SU-DHL-6 (cell line): Measurements from ENCODE around the gene TBRG4.

Experiments used
- H2AFZ ChIP-seq: fragments of 200-600 bp; sonication (generic); 2 replicates; pipeline ENCODE4 v1.6.1; 2014; ENCODE audit warnings: low read depth, mild to moderate bottlenecking, moderate library complexity, mixed read lengths, antibody characterized with exemption, low read length; ENCODE audit not compliant: severe bottlenecking
- H3F3A ChIP-seq: fragments of 200-600 bp; shearing (Covaris generic); 2 replicates; pipeline ENCODE4 v1.6.0; 2016; ENCODE audit warnings: antibody characterized with exemption, mild to moderate bottlenecking; ENCODE audit not compliant: insufficient read depth
- H3K27ac ChIP-seq: fragments of 200-600 bp; sonication (generic); 2 replicates; pipeline ENCODE4 v1.5.1; 2016; ENCODE audit warnings: low read depth, mild to moderate bottlenecking, low read length, moderate library complexity, mixed read lengths
- H3K27me3 ChIP-seq: fragments of 200-600 bp; sonication (generic), shearing (Covaris generic); 2 replicates; pipeline ENCODE4 v1.6.0; 2014; ENCODE audit warnings: mild to moderate bottlenecking, low read length
- H3K36me3 ChIP-seq: fragments of 200-600 bp; sonication (generic); 2 replicates; pipeline ENCODE4 v1.6.1; 2014; ENCODE audit warnings: mild to moderate bottlenecking, low read length, mixed read lengths
- H3K4me2 ChIP-seq: fragments of 300-600, 200-600 bp; shearing (Covaris generic), sonication (generic); 2 replicates; pipeline ENCODE4 v1.6.0; 2014; ENCODE audit warnings: low read length, low read depth, mild to moderate bottlenecking; ENCODE audit not compliant: poor library complexity, severe bottlenecking
- H3K4me3 ChIP-seq: fragments of 200-600 bp; sonication (generic); 2 replicates; pipeline ENCODE4 v1.5.1; 2014; ENCODE audit warnings: antibody characterized with exemption, low read length, mild to moderate bottlenecking, mixed read lengths; ENCODE audit not compliant: insufficient read depth, poor library complexity, severe bottlenecking
- H3K79me2 ChIP-seq: fragments of 200-600 bp; sonication (generic); 2 replicates; pipeline ENCODE4 v1.6.1; 2014; ENCODE audit warnings: mild to moderate bottlenecking, low read length, moderate library complexity; ENCODE audit not compliant: insufficient read depth
- H3K9ac ChIP-seq: fragments of 200-600 bp; sonication (generic); 2 replicates; pipeline ENCODE4 v1.7.0; 2014; ENCODE audit warnings: mild to moderate bottlenecking, low read length
- H3K9me2 ChIP-seq: fragments of 200-600 bp; sonication (generic); replicated peaks from 2 replicates; pipeline ENCODE4 v1.6.1; 2014; ENCODE audit warnings: low read length; ENCODE audit not compliant: insufficient read depth
- H3K9me3 ChIP-seq: fragments of 200-600 bp; sonication (generic); 2 replicates; pipeline ENCODE4 v1.6.1; 2014; ENCODE audit warnings: low read length, mixed read lengths; ENCODE audit not compliant: insufficient read depth
- H4K20me1 ChIP-seq: fragments of 200-600 bp; sonication (generic); 2 replicates; pipeline ENCODE4 v1.6.1; 2014; ENCODE audit warnings: low read depth, mild to moderate bottlenecking, antibody characterized with exemption, low read length, moderate library complexity, mixed read lengths
- EZH2phosphoT487 ChIP-seq: fragments of 200-600 bp; sonication (generic), shearing (Covaris generic); conservative IDR thresholded peaks from 2 replicates; pipeline ENCODE4 v1.6.1; 2018; ENCODE audit warnings: mild to moderate bottlenecking, antibody characterized with exemption, low read length, moderate library complexity, mixed read lengths
- TF ChIP-seq, protein P1 (sequence below): fragments of 200-600 bp; sonication (generic); IDR thresholded peaks from one replicate; pipeline ENCODE4 v1.5.1; 2017; ENCODE audit warnings: antibody characterized with exemption, mild to moderate bottlenecking, low read length, moderate library complexity; ENCODE audit not compliant: insufficient read depth, poor library complexity, severe bottlenecking

Gene TBRG4

GRCh38 chr7:45159296-45159695, 47.8 kb upstream of the TBRG4 start:
- Histone ChIP-seq H3K9me3 (no peaks in the 10 kb centered on the region), H3K9me2 (no peaks in the 10 kb centered on the region), H3K4me3 (no peak overlapping the region), H3K4me2 (no peak overlapping the region), H3K79me2 (no peaks in the 10 kb centered on the region), H2AFZ (no peak overlapping the region), H3F3A (no peaks in the 10 kb centered on the region), H3K27ac (no peak overlapping the region), H4K20me1 (no peaks in the 10 kb centered on the region), H3K36me3 (no peaks in the 10 kb centered on the region), H3K27me3 (no peaks in the 10 kb centered on the region), H3K9ac (no peak overlapping the region)
- no peak for TF ChIP-seq EZH2phosphoT487
- TF ChIP-seq, protein P1, sequence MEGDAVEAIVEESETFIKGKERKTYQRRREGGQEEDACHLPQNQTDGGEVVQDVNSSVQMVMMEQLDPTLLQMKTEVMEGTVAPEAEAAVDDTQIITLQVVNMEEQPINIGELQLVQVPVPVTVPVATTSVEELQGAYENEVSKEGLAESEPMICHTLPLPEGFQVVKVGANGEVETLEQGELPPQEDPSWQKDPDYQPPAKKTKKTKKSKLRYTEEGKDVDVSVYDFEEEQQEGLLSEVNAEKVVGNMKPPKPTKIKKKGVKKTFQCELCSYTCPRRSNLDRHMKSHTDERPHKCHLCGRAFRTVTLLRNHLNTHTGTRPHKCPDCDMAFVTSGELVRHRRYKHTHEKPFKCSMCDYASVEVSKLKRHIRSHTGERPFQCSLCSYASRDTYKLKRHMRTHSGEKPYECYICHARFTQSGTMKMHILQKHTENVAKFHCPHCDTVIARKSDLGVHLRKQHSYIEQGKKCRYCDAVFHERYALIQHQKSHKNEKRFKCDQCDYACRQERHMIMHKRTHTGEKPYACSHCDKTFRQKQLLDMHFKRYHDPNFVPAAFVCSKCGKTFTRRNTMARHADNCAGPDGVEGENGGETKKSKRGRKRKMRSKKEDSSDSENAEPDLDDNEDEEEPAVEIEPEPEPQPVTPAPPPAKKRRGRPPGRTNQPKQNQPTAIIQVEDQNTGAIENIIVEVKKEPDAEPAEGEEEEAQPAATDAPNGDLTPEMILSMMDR = no peak

DNA sequence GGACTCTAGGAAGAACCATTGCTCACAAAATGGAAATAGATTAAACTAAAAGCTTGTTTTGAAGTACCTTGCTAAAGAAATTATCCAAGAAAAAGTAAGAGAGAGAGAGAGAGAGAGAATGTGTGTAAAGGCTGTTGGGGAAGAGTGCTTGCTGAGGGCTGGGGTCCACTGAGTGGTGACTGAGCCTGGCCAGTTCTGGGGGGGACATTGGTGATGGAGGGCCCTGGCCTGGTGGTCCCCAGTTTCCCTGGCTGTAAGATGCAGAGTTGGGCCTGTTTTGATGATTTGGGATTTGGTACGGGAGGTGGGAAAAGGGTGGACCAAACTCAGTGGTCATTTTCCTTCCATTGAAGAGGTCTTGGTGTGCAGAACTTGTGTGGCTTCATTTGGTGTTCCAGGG, 47.0 kb upstream of the TBRG4 start:
- H3K79me2 ChIP-seq = no peaks in the 10 kb centered on the region
- H3K9me3 ChIP-seq = no peaks in the 10 kb centered on the region
- no peak for TF ChIP-seq EZH2phosphoT487
- TF ChIP-seq, protein P1 = no peak
- no peaks in the 10 kb centered on the region for H4K20me1 ChIP-seq
- no peak overlapping the region for H2AFZ ChIP-seq
- no peak overlapping the region for H3K27ac ChIP-seq
- H3K4me3 ChIP-seq = no peak overlapping the region
- H3K27me3 ChIP-seq = no peaks in the 10 kb centered on the region
- H3K9ac ChIP-seq = no peak overlapping the region
- no peaks in the 10 kb centered on the region for H3K9me2 ChIP-seq
- no peaks in the 10 kb centered on the region for H3K36me3 ChIP-seq
- H3F3A ChIP-seq = no peaks in the 10 kb centered on the region
- H3K4me2 ChIP-seq = no peak overlapping the region

- Histone ChIP-seq H3K27ac (no peak within 1 kb of the TSS), H3K4me2 (no peak within 1 kb of the TSS)
- no peak for TF ChIP-seq EZH2phosphoT487
- TF ChIP-seq, protein P1 = no peak
These were observed 46.3 kb upstream of the TBRG4 start, which contains the start of gene RAMP3 for GRCh38 chr7:45157653-45158401. Gene RAMP3 (plus strand): TSS chr7:45157791. CDS start chr7:45157829, 38 bp downstream.

More at GRCh38 chr7:45157653-45158401, 46.3 kb upstream of the TBRG4 start, which contains the start of gene RAMP3:
- Histone ChIP-seq H3K9me3 (no peaks in the 10 kb centered on the region), H3K9me2 (no peaks in the 10 kb centered on the region), H3K27me3 (no peaks in the 10 kb centered on the region), H3K9ac (no peak within 1 kb of the TSS), H3K36me3 (no peaks in the 10 kb centered on the region), H3K79me2 (no peaks in the 10 kb centered on the region), H3K4me3 (no peak within 1 kb of the TSS), H3F3A (no peaks in the 10 kb centered on the region), H2AFZ (no peak within 1 kb of the TSS), H4K20me1 (no peaks in the 10 kb centered on the region)
